Endothelial cell of umbilical vein (primary cell): ENCODE measurements around the gene TNS2. TPM values are rescaled to one million over a fixed set of nuclear protein-coding genes. Genes with fewer than 3 reads are reported as not detected.

Source experiments
- BruUV-seq: library from RNA; stranded (reverse); fragments of 400-500 nt; replicated peaks from 2 replicates; lab custom pipeline; 2021; lab: Mats Ljungman, UMichigan
- CTCF ChIA-PET: fragments of 300-600, 350-600 bp; sonication (Branson Sonifier 250); formaldehyde crosslinking; loops from one replicate; lab custom pipeline; 2021; ENCODE audit warnings: antibody characterized with exemption, inconsistent platforms; lab: Charles Lee
- POLR2A ChIA-PET: fragments of 300-600, 350-600 bp; sonication (Branson Sonifier 250); formaldehyde crosslinking; loops from one replicate; lab custom pipeline; 2021; ENCODE audit warnings: antibody characterized with exemption, inconsistent platforms; lab: Charles Lee
- DNase-seq: peaks from one replicate; pipeline ENCODE4 v3.0.0-alpha.2; 2011; ENCODE audit warnings: low read depth, low spot score
- FAIRE-seq: peaks from 2 replicates; lab custom pipeline; 2011; peaks lifted over from hg19 to GRCh38; lab: Jason Lieb, UNC
- H2AFZ ChIP-seq: 2 replicates; pipeline ENCODE4 v1.6.0; 2012; ENCODE audit warnings: low read depth, low read length, control low read depth, inconsistent platforms
- H3K27ac ChIP-seq: 2 replicates; pipeline ENCODE4 v1.5.1; 2011; ENCODE audit warnings: low read depth, mild to moderate bottlenecking, control low read depth, low read length, moderate library complexity; ENCODE audit not compliant: insufficient read depth
- H3K27me3 ChIP-seq, 2 experiments: 2 replicates each; pipeline versions ENCODE4 v1.6.0 to v1.6.1; 2011; ENCODE audit warnings: low read length in 2 of 2, mixed read lengths in 1 of 2; ENCODE audit not compliant: control insufficient read depth in 2 of 2, insufficient read depth in 2 of 2
- H3K36me3 ChIP-seq, 2 experiments: 2 replicates in 1 of 2; 3 replicates in 1 of 2; pipeline ENCODE4 v1.5.1; 2011; ENCODE audit warnings: low read length in 2 of 2, mild to moderate bottlenecking in 1 of 2, moderate library complexity in 1 of 2; ENCODE audit not compliant: control insufficient read depth in 2 of 2, insufficient read depth in 2 of 2; ENCODE audit errors: extremely low read depth in 1 of 2
- H3K4me1 ChIP-seq: 3 replicates; pipeline ENCODE4 v1.5.1; 2011; ENCODE audit warnings: mild to moderate bottlenecking, low read length; ENCODE audit not compliant: control insufficient read depth, insufficient read depth; ENCODE audit errors: extremely low read depth
- H3K4me2 ChIP-seq: 2 replicates; pipeline ENCODE4 v1.6.1; 2011; ENCODE audit warnings: low read length, control low read depth, mixed read lengths; ENCODE audit not compliant: insufficient read depth
- H3K4me3 ChIP-seq, 3 experiments: fragments of 200-600 bp in 1 of 3; sonication (generic), shearing (Covaris generic) in 1 of 3; replicated peaks in 1 of 3; 2 replicates each; pipeline ENCODE4 v1.5.1; 2011 to 2016; ENCODE audit warnings: control low read depth in 3 of 3, low read length in 3 of 3, mild to moderate bottlenecking in 2 of 3, inconsistent platforms in 1 of 3, low read depth in 1 of 3, moderate library complexity in 1 of 3; ENCODE audit not compliant: insufficient read depth in 1 of 3
- H3K79me2 ChIP-seq: 2 replicates; pipeline ENCODE4 v1.6.0; 2012; ENCODE audit warnings: low read length, inconsistent platforms; ENCODE audit not compliant: control insufficient read depth, insufficient read depth
- H3K9ac ChIP-seq: replicated peaks from 2 replicates; pipeline ENCODE3; 2011; ENCODE audit warnings: low read length, control low read depth; ENCODE audit not compliant: insufficient read depth; ENCODE audit errors: extremely low read depth
- H3K9me1 ChIP-seq: replicated peaks from 3 replicates; pipeline ENCODE4 v1.6.0; 2011; ENCODE audit warnings: mild to moderate bottlenecking, low read length; ENCODE audit not compliant: control insufficient read depth, insufficient read depth; ENCODE audit errors: extremely low read depth
- H3K9me3 ChIP-seq: replicated peaks from 2 replicates; pipeline ENCODE4 v1.5.1; 2012; ENCODE audit warnings: low read length, inconsistent platforms; ENCODE audit not compliant: control insufficient read depth, insufficient read depth
- H4K20me1 ChIP-seq: replicated peaks from 2 replicates; pipeline ENCODE3; 2011; ENCODE audit warnings: mild to moderate bottlenecking, low read length; ENCODE audit not compliant: control insufficient read depth, insufficient read depth; ENCODE audit errors: extremely low read depth
- EZH2 ChIP-seq: IDR thresholded peaks from 2 replicates; pipeline ENCODE4 v1.6.1; 2012; ENCODE audit warnings: borderline replicate concordance, low read depth, mild to moderate bottlenecking, moderate library complexity, low read length, inconsistent platforms; ENCODE audit not compliant: severe bottlenecking
- GATA2 ChIP-seq: IDR thresholded peaks from 2 replicates; pipeline ENCODE4 v1.7.0; 2011; ENCODE audit warnings: low read depth, mild to moderate bottlenecking, moderate library complexity, mixed read lengths, low read length; ENCODE audit not compliant: insufficient read length, insufficient read depth
- JUN ChIP-seq: IDR thresholded peaks from 2 replicates; pipeline ENCODE4 v1.6.1; 2011; ENCODE audit warnings: borderline replicate concordance, low read depth; ENCODE audit not compliant: insufficient read length, insufficient read depth
- MYC ChIP-seq: IDR thresholded peaks from one replicate; pipeline ENCODE4 v1.6.1; 2011; ENCODE audit warnings: mild to moderate bottlenecking, low read depth, low read length
- POLR2A ChIP-seq: IDR thresholded peaks from 2 replicates; pipeline ENCODE4 v1.6.1; 2012; ENCODE audit warnings: low read depth, mild to moderate bottlenecking, control low read depth, low read length
- dilution Hi-C: fragments of 300-500 bp; cut with MboI; formaldehyde crosslinking; loops from one replicate; pipeline ENCODE4 v1.15.0; 2019; ENCODE audit warnings: low sequenced_read_pairs; ENCODE audit not compliant: extremely low pct_ligation_motif_present
- intact Hi-C: fragments of 100-400 bp; cut with micrococcal nuclease; formaldehyde crosslinking; loops from one replicate; pipeline ENCODE4 v1.10.0; 2022
- polyA plus RNA-seq, 4 experiments: library from polyadenylated mRNA; depleted of rRNA in 3 of 4; stranded (reverse) in 3 of 4; unstranded in 1 of 4; fragments of >200 nt; gene quantifications; 2 replicates each; pipeline versions ENCODE4 v1.2.1 to v1.2.3, GENCODE V29; 2011 to 2012; ENCODE audit warnings: missing spikeins in 1 of 4
- total RNA-seq: library from RNA; stranded (reverse); gene quantifications from 2 replicates; pipeline ENCODE4 v1.2.3, GENCODE V29; 2021
- TF ChIP-seq, protein P1 (sequence below): IDR thresholded peaks from 2 replicates; pipeline ENCODE4 v1.6.1; 2011; ENCODE audit not compliant: insufficient read depth, insufficient read length
- TF ChIP-seq, protein P2 (sequence below), 2 donors: IDR thresholded peaks; 1 replicate in 1 of 2; 2 replicates in 1 of 2; pipeline ENCODE4 v1.5.1; 2011; ENCODE audit warnings: low read length in 2 of 2, mild to moderate bottlenecking in 2 of 2, moderate library complexity in 2 of 2, control low read depth in 1 of 2, inconsistent platforms in 1 of 2, low read depth in 1 of 2; ENCODE audit not compliant: insufficient read depth in 1 of 2; ENCODE audit errors: extremely low read depth in 1 of 2

The TNS2 gene
- total and polyA plus RNA-seq, 2 donors (not counting 3 experiments of a cell fraction or from before 2014, with no cell fraction given): 84.5 to 106 TPM

DNA sequence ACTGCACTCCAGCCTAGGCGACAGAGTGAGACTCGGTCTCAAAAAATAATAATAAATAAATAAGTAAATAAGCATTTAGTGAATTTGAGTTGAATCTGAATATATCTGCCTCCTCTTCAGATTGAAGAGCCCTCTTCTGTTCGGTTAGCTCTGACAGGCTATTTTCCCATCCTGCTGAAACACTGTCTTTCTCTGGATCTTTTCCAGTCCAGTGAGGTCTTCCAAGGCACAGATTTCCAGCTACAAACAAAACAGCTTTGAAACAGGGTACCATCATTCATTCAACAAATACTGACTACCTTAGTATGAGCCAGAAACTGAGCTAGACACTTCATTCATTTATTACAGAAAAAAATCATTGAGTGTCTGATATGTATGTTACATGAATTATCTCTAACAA, 36.5 kb downstream of the TNS2 start:
- Histone ChIP-seq H3K9me3 (no peaks in the 10 kb centered on the region), H3K36me3 (no peaks in the 10 kb centered on the region), H4K20me1 (no peaks in the 10 kb centered on the region), H3K4me2 (no peak overlapping the region), H3K9ac (no peak overlapping the region), H3K79me2 (no peaks in the 10 kb centered on the region), H2AFZ (no peak overlapping the region), H3K4me1 (no peaks in the 10 kb centered on the region), H3K9me1 (no peaks in the 10 kb centered on the region), H3K27me3 (peaks cover 5 to 9% of the 10 kb centered on the region in 2 experiments), H3K4me3 (no peak overlapping the region), H3K27ac (no peak overlapping the region)
- no peak for DNase-seq
- ChIA-PET CTCF (interaction anchor here (0.6 to 3.8 kb wide), 8 partner anchors 10 to 111 kb away, joined by 3 to 23 read pairs (median 4); partner anchors contain the start of genes CSAD, IGFBP6 and ZNF740), POLR2A (no interaction called here)
- intact Hi-C loops: no loop called here
- BruUV-seq: no TSS peak
- FAIRE-seq: no peak
- TF ChIP-seq, protein P1, sequence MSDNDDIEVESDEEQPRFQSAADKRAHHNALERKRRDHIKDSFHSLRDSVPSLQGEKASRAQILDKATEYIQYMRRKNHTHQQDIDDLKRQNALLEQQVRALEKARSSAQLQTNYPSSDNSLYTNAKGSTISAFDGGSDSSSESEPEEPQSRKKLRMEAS: no peak
- no peak for TF ChIP-seq GATA2
- TF ChIP-seq EZH2: no peak
- no peak for TF ChIP-seq MYC
- no peak for TF ChIP-seq POLR2A
- dilution Hi-C loops: no loop called here

DNA sequence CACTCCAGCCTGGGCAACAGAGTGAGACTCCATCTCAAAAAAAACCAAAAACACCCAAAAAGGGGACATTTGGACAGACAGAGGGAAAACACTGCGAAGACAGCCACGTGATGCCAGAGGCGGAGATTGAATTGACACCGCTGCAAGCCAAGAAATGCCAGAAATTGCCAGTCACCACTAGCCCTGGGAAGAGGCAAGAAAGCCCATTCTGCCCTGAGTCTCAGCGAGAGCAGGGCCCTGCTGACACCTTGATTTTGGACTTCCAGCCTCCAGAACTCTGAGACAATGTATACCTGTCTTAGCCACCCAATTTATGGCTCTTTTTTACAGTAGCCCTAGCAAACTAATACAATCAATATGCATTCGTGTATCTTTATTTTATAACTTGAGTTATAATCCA, 40.2 kb downstream of the TNS2 start:
- POLR2A ChIA-PET: no interaction called here
- no peak for FAIRE-seq
- H3K9ac ChIP-seq: no peak overlapping the region
- no peak overlapping the region for H3K4me2 ChIP-seq
- dilution Hi-C loops (no loop called here), intact Hi-C loops (no loop called here)
- no peaks in the 10 kb centered on the region for H3K9me1 ChIP-seq
- H2AFZ ChIP-seq: no peak overlapping the region
- DNase-seq: no peak
- CTCF ChIA-PET: interaction anchor here (0.9 to 1.2 kb wide), 2 partner anchors 9 to 24 kb away, joined by 3 read pairs; no protein-coding TSS in a partner anchor
- H4K20me1 ChIP-seq: no peaks in the 10 kb centered on the region
- no peaks in the 10 kb centered on the region for H3K79me2 ChIP-seq
- H3K4me1 ChIP-seq: no peaks in the 10 kb centered on the region
- H3K9me3 ChIP-seq: no peaks in the 10 kb centered on the region
- TF ChIP-seq, protein P2, sequence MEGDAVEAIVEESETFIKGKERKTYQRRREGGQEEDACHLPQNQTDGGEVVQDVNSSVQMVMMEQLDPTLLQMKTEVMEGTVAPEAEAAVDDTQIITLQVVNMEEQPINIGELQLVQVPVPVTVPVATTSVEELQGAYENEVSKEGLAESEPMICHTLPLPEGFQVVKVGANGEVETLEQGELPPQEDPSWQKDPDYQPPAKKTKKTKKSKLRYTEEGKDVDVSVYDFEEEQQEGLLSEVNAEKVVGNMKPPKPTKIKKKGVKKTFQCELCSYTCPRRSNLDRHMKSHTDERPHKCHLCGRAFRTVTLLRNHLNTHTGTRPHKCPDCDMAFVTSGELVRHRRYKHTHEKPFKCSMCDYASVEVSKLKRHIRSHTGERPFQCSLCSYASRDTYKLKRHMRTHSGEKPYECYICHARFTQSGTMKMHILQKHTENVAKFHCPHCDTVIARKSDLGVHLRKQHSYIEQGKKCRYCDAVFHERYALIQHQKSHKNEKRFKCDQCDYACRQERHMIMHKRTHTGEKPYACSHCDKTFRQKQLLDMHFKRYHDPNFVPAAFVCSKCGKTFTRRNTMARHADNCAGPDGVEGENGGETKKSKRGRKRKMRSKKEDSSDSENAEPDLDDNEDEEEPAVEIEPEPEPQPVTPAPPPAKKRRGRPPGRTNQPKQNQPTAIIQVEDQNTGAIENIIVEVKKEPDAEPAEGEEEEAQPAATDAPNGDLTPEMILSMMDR (IDR thresholded peaks at IDR 0.05; ENCODE audit: extremely low read depth in 1 of 2, insufficient read depth in 1 of 2, low read depth in 1 of 2, low read length in 2 of 2): no peak
- TF ChIP-seq JUN: no peak
- H3K4me3 ChIP-seq: no peak overlapping the region
- H3K27me3 ChIP-seq: peaks cover 5 to 9% of the 10 kb centered on the region in 2 experiments
- no peaks in the 10 kb centered on the region for H3K36me3 ChIP-seq
- H3K27ac ChIP-seq: no peak overlapping the region
- no TSS peak for BruUV-seq
